H9 (cell line): ENCODE measurements around the gene NUAK2. TPM values are rescaled to one million over a fixed set of nuclear protein-coding genes. Genes with fewer than 3 reads are reported as not detected.

Experiments used
- DNase-seq: peaks from one replicate; pipeline ENCODE4 v3.0.0-alpha.2; 2017
- H2AFZ ChIP-seq: one replicate; pipeline ENCODE4 v1.6.1; 2013; ENCODE audit warnings: mild to moderate bottlenecking, low read length, control low read depth, moderate library complexity
- H2AK5ac ChIP-seq: 2 replicates; pipeline ENCODE4 v1.6.1; 2013; ENCODE audit warnings: low read length, control low read depth, mixed read lengths; ENCODE audit not compliant: insufficient read length
- H2BK120ac ChIP-seq: one replicate; pipeline ENCODE4 v1.6.1; 2013; ENCODE audit warnings: low read depth, mild to moderate bottlenecking, low read length, control low read depth, inconsistent platforms; ENCODE audit not compliant: poor library complexity, severe bottlenecking
- H2BK12ac ChIP-seq: 2 replicates; pipeline ENCODE4 v1.6.1; 2013; ENCODE audit warnings: low read length, control low read depth, mixed read lengths, low read depth; ENCODE audit not compliant: insufficient read length
- H2BK15ac ChIP-seq: 2 replicates; pipeline ENCODE4 v1.6.1; 2013; ENCODE audit warnings: low read depth, low read length, control low read depth
- H2BK20ac ChIP-seq: one replicate; pipeline ENCODE4 v1.6.1; 2013; ENCODE audit warnings: low read depth, mild to moderate bottlenecking, low read length, control low read depth, inconsistent platforms; ENCODE audit not compliant: poor library complexity, severe bottlenecking
- H2BK5ac ChIP-seq: 2 replicates; pipeline ENCODE4 v1.6.1; 2013; ENCODE audit warnings: low read length, control low read depth, mixed read lengths; ENCODE audit not compliant: insufficient read length
- H3K14ac ChIP-seq: 2 replicates; pipeline ENCODE4 v1.6.1; 2013; ENCODE audit warnings: low read length, control low read depth; ENCODE audit not compliant: insufficient read depth
- H3K18ac ChIP-seq: 2 replicates; pipeline ENCODE4 v1.6.1; 2013; ENCODE audit warnings: low read depth, mild to moderate bottlenecking, mixed read lengths, low read length, control low read depth; ENCODE audit not compliant: insufficient read length
- H3K23ac ChIP-seq: 2 replicates; pipeline ENCODE4 v1.6.1; 2013; ENCODE audit warnings: low read length, control low read depth, mixed read lengths, low read depth; ENCODE audit not compliant: insufficient read length
- H3K23me2 ChIP-seq: 2 replicates; pipeline ENCODE4 v1.6.1; 2013; ENCODE audit warnings: low read depth, mild to moderate bottlenecking, mixed read lengths, low read length, control low read depth; ENCODE audit not compliant: insufficient read length, poor library complexity, severe bottlenecking
- H3K27ac ChIP-seq: 2 replicates; pipeline ENCODE4 v1.5.1; 2013; ENCODE audit warnings: low read length, control low read depth, mixed read lengths, low read depth; ENCODE audit not compliant: insufficient read length
- H3K27me3 ChIP-seq: 2 replicates; pipeline ENCODE4 v1.6.1; 2013; ENCODE audit warnings: low read length, control low read depth, inconsistent platforms; ENCODE audit not compliant: insufficient read depth
- H3K4ac ChIP-seq: 2 replicates; pipeline ENCODE4 v1.6.1; 2013; ENCODE audit warnings: low read depth, mild to moderate bottlenecking, control low read depth, inconsistent platforms, low read length, moderate library complexity
- H3K4me1 ChIP-seq: 2 replicates; pipeline ENCODE4 v1.6.1; 2013; ENCODE audit warnings: low read length, control low read depth, inconsistent platforms; ENCODE audit not compliant: insufficient read depth
- H3K4me2 ChIP-seq: 2 replicates; pipeline ENCODE4 v1.6.1; 2013; ENCODE audit warnings: low read length, control low read depth, mixed read lengths; ENCODE audit not compliant: insufficient read length, insufficient read depth
- H3K56ac ChIP-seq: 2 replicates; pipeline ENCODE4 v1.6.1; 2013; ENCODE audit warnings: low read depth, mild to moderate bottlenecking, mixed read lengths, low read length, control low read depth; ENCODE audit not compliant: insufficient read length
- H3K79me1 ChIP-seq: 2 replicates; pipeline ENCODE4 v1.6.1; 2013; ENCODE audit warnings: low read depth, mild to moderate bottlenecking, moderate library complexity, low read length, control low read depth, inconsistent platforms; ENCODE audit not compliant: insufficient read depth, poor library complexity, severe bottlenecking
- H3K79me2 ChIP-seq: 2 replicates; pipeline ENCODE4 v1.6.1; 2013; ENCODE audit warnings: low read length, control low read depth, inconsistent platforms; ENCODE audit not compliant: insufficient read depth
- H3K9ac ChIP-seq: 2 replicates; pipeline ENCODE4 v1.6.1; 2013; ENCODE audit warnings: low read length, control low read depth, mixed read lengths; ENCODE audit not compliant: insufficient read length; ENCODE audit errors: extremely low read depth
- H3K9me3 ChIP-seq: one replicate; pipeline ENCODE4 v1.6.1; 2013; ENCODE audit warnings: low read depth, low read length, inconsistent platforms; ENCODE audit not compliant: control insufficient read depth
- H3T11ph ChIP-seq: one replicate; pipeline ENCODE4 v1.6.1; 2013; ENCODE audit warnings: mild to moderate bottlenecking, low read length, control low read depth, inconsistent platforms
- H4K20me1 ChIP-seq: one replicate; pipeline ENCODE4 v1.6.1; 2013; ENCODE audit not compliant: control insufficient read depth, insufficient read length, insufficient read depth
- H4K5ac ChIP-seq: 2 replicates; pipeline ENCODE4 v1.6.1; 2013; ENCODE audit warnings: low read depth, mild to moderate bottlenecking, mixed read lengths, low read length, control low read depth; ENCODE audit not compliant: insufficient read length
- H4K8ac ChIP-seq: replicated peaks from 2 replicates; pipeline ENCODE4 v1.6.1; 2013; ENCODE audit warnings: low read length, control low read depth, mixed read lengths, low read depth; ENCODE audit not compliant: insufficient read length
- H4K91ac ChIP-seq: 2 replicates; pipeline ENCODE4 v1.6.1; 2013; ENCODE audit warnings: low read depth, mild to moderate bottlenecking, moderate library complexity, mixed read lengths, low read length, control low read depth; ENCODE audit not compliant: insufficient read length
- H3K27ac Mint-ChIP-seq, 3 experiments: 2 replicates in 2 of 3; 3 replicates in 1 of 3; pipeline ENCODE4 v1.8.0; 2020 to 2021; ENCODE audit warnings: mixed read lengths in 3 of 3, mild to moderate bottlenecking in 1 of 3, moderate library complexity in 1 of 3
- H3K27me3 Mint-ChIP-seq: 2 replicates; pipeline ENCODE4 v1.8.0; 2021; ENCODE audit warnings: low read depth, mild to moderate bottlenecking, moderate library complexity, mixed read lengths
- H3K36me3 Mint-ChIP-seq, 3 experiments: 2 replicates in 2 of 3; 3 replicates in 1 of 3; pipeline ENCODE4 v1.8.0; 2020 to 2021; ENCODE audit warnings: low read depth in 3 of 3, mixed read lengths in 3 of 3; ENCODE audit not compliant: insufficient read depth in 1 of 3
- H3K4me1 Mint-ChIP-seq, 2 experiments: 2 replicates each; pipeline ENCODE4 v1.8.0; 2020; ENCODE audit warnings: mixed read lengths in 2 of 2
- H3K4me3 Mint-ChIP-seq, 2 experiments: 2 replicates in 1 of 2; 3 replicates in 1 of 2; pipeline ENCODE4 v1.8.0; 2020 to 2021; ENCODE audit warnings: mild to moderate bottlenecking in 2 of 2, mixed read lengths in 2 of 2, moderate library complexity in 1 of 2
- H3K9me3 Mint-ChIP-seq, 2 experiments: 2 replicates in 1 of 2; 3 replicates in 1 of 2; pipeline ENCODE4 v1.8.0; 2020; ENCODE audit warnings: mild to moderate bottlenecking in 2 of 2, mixed read lengths in 2 of 2, moderate library complexity in 1 of 2
- WGBS: extraction: QIAGEN DNeasy Blood & Tissue Kit; methylation state at CpG from one replicate; pipeline ENCODE4 v1.1.7; 2013; ENCODE audit warnings: missing lambda C conversion rate, low lambda C conversion rate, mixed read lengths; ENCODE audit not compliant: insufficient read length; ENCODE audit errors: extremely low coverage; 5-methylcytosine and 5-hydroxymethylcytosine counted together
- total RNA-seq: library from RNA; stranded (reverse); gene quantifications from 2 replicates; pipeline ENCODE4 v1.2.1, GENCODE V29; 2021
- TF ChIP-seq, protein P1 (sequence below): fragments of 200-600 bp; sonication (generic); conservative IDR thresholded peaks from 3 replicates; pipeline ENCODE4 v1.8.0; 2021; ENCODE audit warnings: antibody characterized with exemption, mild to moderate bottlenecking

NUAK2 gene
- total RNA-seq, 1 experiment from 2014 or later, result 15.4 TPM

GRCh38 chr1:205310976-205311704 lies 10.4 kb downstream of the NUAK2 start:
- Histone ChIP-seq H3K9me3 (no peaks in the 10 kb centered on the region), H2BK12ac (no peak overlapping the region), H3K14ac (no peak overlapping the region), H3K79me1 (peaks cover 14% of the 10 kb centered on the region), H3K9ac (no peak overlapping the region), H3K27ac (no peak overlapping the region), H4K91ac (no peak overlapping the region), H2AK5ac (no peak overlapping the region), H4K20me1 (no peaks in the 10 kb centered on the region), H3K79me2 (peaks cover 10% of the 10 kb centered on the region; the same call in 1 of the 2 replicates), H2BK20ac (no peak overlapping the region), H3K4me2 (no peak overlapping the region), H3K4ac (no peak overlapping the region), H3K27me3 (no peaks in the 10 kb centered on the region), H3K56ac (no peak overlapping the region), H3K18ac (no peak overlapping the region), H3K4me1 (peaks cover 4% of the 10 kb centered on the region), H2AFZ (no peak overlapping the region), H2BK15ac (no peak overlapping the region), H4K5ac (no peak overlapping the region), H3T11ph (no peak overlapping the region), H2BK5ac (no peak overlapping the region), H3K23me2 (no peaks in the 10 kb centered on the region), H2BK120ac (no peak overlapping the region), H4K8ac (no peak overlapping the region), H3K23ac (no peak overlapping the region)
- Mint-ChIP-seq H3K36me3 (peaks cover 37 to 65% (median 63%) of the 10 kb centered on the region in 3 experiments), H3K27me3 (peaks cover 2% of the 10 kb centered on the region; the same call in 1 of the 2 replicates), H3K4me1 (peaks cover 45 to 46% of the 10 kb centered on the region in 2 experiments), H3K9me3 (no peaks in the 10 kb centered on the region), H3K27ac (peak overlapping the region; percentile 37 to 81 (median 42); a peak in 4 of 7 replicates), H3K4me3 (no peak overlapping the region)
- WGBS, result no CpG with 5 or more reads among the region's 8 CpGs
- TF ChIP-seq, protein P1, sequence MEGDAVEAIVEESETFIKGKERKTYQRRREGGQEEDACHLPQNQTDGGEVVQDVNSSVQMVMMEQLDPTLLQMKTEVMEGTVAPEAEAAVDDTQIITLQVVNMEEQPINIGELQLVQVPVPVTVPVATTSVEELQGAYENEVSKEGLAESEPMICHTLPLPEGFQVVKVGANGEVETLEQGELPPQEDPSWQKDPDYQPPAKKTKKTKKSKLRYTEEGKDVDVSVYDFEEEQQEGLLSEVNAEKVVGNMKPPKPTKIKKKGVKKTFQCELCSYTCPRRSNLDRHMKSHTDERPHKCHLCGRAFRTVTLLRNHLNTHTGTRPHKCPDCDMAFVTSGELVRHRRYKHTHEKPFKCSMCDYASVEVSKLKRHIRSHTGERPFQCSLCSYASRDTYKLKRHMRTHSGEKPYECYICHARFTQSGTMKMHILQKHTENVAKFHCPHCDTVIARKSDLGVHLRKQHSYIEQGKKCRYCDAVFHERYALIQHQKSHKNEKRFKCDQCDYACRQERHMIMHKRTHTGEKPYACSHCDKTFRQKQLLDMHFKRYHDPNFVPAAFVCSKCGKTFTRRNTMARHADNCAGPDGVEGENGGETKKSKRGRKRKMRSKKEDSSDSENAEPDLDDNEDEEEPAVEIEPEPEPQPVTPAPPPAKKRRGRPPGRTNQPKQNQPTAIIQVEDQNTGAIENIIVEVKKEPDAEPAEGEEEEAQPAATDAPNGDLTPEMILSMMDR, result no peak
- DNase-seq, result no peak
